Esophagus muscularis mucosa (tissue), 3 donors: ENCODE results near the gene CTNS.

Source experiments
- POLR2A ChIP-seq: fragments of 450-650 bp; IDR thresholded peaks from one replicate; pipeline ENCODE4 v1.6.1; 2017; ENCODE audit warnings: antibody characterized with exemption, moderate library complexity, mild to moderate bottlenecking, low read depth
- POLR2AphosphoS5 ChIP-seq, 2 donors: sonication (generic); formaldehyde crosslinking; IDR thresholded peaks; one replicate each; pipeline ENCODE4 v1.6.1; 2017; ENCODE audit warnings: antibody characterized with exemption in 2 of 2
- TF ChIP-seq, protein P1 (sequence below), 3 experiments: fragments of 200-600 bp in 2 of 3; fragments of 450-650 bp in 1 of 3; sonication (generic) in 2 of 3; IDR thresholded peaks; one replicate each; pipeline ENCODE4 v1.5.1; 2017 to 2019; ENCODE audit warnings: antibody characterized with exemption in 3 of 3, mild to moderate bottlenecking in 2 of 3, moderate library complexity in 1 of 3

DNA sequence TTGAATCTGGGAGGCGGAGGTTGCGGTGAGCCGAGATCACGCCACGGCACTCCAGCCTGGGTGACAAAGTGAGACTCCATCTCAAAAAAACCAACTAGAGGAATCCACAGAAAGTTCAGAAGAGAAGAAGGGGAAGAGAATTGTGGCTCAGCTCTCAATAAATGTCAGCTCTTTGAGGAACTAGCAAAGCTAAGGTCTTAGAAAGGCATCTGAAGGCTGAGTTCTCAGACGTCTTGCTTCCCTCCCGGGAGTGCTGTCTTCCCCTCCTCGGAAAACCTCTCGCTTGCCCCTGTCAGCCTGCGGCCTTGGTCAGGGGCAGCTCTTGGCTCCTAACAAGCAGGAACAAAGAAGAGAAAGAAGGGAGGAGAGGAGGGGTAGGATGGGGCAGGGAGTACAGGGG, 5.8 kb upstream of the CTNS start:
- TF ChIP-seq POLR2AphosphoS5 (IDR thresholded peaks at IDR 0.05) = no peak
- no peak for TF ChIP-seq POLR2A
- TF ChIP-seq, protein P1, sequence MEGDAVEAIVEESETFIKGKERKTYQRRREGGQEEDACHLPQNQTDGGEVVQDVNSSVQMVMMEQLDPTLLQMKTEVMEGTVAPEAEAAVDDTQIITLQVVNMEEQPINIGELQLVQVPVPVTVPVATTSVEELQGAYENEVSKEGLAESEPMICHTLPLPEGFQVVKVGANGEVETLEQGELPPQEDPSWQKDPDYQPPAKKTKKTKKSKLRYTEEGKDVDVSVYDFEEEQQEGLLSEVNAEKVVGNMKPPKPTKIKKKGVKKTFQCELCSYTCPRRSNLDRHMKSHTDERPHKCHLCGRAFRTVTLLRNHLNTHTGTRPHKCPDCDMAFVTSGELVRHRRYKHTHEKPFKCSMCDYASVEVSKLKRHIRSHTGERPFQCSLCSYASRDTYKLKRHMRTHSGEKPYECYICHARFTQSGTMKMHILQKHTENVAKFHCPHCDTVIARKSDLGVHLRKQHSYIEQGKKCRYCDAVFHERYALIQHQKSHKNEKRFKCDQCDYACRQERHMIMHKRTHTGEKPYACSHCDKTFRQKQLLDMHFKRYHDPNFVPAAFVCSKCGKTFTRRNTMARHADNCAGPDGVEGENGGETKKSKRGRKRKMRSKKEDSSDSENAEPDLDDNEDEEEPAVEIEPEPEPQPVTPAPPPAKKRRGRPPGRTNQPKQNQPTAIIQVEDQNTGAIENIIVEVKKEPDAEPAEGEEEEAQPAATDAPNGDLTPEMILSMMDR (IDR thresholded peaks at IDR 0.05) = no peak
